Endometrium (tissue), 2 donors: ENCODE data around the gene NTM.

Source experiments
- FAIRE-seq: peaks from 2 replicates; lab custom pipeline; 2012; peaks lifted over from hg19 to GRCh38; lab: Jason Lieb, UNC
- donor health status: control.
- donor health status: control.

The NTM gene

DNA sequence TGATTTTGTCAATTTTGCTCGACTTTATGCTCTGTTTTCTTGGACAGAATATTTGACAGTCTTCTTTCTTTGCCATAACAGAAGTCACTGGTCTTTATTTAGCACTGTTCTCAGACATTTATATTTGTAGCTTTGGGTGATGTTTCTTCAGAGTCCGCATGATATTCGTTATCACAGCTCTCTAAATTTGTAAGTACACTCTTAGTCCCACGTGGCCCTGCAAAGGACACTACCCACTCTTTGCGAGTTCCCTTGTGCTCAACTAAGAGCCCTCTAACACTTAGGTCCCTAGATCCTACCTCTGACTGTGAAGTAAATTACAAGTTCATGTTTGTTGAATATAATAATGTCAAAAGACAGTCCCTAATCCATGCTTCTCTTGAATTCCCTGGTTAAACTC lies 651.9 kb downstream of the NTM start:
- FAIRE-seq: no peak

DNA sequence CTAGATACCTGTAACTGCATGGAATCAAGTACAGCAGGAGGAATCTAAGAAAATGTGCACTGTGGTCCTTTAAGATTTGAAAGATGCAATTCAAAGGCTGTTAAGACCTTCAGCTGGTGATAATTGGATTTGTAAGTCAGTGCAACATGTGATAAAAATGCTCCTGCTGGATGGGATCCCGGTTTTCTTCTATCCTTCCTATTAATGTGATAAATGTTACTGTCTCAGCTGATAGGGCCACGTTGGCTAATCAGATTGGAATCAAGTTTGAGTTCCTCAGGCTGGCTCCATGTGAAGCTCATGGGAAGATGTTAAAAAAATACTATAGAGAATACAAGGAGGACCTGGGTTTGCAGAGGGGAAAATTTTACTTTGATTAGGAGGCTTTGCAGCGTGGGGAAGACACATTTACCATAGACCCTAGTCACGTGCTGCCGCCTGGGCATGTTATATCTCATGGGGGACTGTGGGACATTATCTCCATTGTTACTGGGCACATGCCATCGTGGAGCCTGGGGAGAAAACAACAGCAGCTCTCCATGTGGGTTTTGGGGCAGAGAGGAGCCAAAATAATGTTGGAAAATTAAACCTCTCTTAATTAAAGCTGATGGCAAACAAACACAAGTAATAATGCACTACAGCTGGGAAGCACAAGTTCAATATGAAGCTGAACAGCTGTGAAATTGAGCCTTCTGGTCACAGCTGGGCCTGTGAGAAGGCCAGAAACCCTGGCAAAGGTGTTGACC lies 652.5 kb downstream of the NTM start:
- FAIRE-seq: no peak

DNA sequence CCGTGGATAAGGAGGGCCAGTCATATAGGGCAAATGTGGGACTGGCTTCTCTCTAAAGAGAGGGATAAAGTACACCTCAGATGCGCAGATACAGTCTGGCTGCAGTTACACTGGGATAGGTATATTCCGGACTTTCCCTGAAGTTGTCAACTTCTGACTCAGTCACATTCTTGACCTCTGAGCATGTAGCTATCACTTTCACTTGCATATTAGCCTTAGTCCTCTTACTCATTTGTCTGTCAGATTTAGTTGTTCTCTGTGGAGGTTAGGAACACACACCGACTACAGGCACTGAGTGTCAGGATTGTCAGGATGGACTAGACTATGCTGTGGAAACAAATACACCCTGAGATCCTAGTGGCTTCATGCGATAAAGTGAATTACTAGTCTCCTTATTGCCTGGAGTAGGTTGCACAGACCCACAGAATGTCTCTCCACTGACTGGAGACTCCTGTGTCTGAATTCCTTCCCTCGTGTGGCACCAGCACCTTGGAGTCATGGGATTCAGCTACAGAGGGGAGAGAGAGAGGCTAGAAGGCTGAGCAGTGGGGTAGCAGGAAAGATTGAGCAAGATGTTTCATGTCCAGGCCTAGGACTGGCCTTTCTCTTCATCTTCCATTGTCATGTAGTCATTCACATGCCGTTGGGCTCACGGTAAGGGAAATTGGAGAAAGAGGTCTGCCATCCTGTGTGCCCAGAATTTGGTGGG lies 654.3 kb downstream of the NTM start:
- FAIRE-seq: no peak

DNA sequence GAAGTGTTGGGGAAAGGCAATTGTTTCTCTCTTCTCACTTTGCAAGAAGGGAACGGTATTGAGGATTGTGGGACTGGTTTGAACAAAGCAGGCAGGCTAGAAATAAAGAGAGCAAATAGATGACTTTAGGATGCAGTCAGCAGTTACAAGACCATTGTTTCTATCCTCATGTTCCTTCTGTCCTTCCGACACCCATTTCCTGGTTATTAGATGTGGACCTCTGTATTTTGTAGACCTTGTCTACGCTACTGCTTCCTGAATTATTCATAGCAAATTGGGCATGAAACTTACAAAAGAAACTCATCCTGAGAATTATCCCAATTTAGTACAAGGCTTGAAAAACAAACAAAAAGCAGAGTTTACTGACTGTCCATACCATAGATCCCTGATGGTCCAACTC lies 656.3 kb downstream of the NTM start:
- FAIRE-seq: no peak

DNA sequence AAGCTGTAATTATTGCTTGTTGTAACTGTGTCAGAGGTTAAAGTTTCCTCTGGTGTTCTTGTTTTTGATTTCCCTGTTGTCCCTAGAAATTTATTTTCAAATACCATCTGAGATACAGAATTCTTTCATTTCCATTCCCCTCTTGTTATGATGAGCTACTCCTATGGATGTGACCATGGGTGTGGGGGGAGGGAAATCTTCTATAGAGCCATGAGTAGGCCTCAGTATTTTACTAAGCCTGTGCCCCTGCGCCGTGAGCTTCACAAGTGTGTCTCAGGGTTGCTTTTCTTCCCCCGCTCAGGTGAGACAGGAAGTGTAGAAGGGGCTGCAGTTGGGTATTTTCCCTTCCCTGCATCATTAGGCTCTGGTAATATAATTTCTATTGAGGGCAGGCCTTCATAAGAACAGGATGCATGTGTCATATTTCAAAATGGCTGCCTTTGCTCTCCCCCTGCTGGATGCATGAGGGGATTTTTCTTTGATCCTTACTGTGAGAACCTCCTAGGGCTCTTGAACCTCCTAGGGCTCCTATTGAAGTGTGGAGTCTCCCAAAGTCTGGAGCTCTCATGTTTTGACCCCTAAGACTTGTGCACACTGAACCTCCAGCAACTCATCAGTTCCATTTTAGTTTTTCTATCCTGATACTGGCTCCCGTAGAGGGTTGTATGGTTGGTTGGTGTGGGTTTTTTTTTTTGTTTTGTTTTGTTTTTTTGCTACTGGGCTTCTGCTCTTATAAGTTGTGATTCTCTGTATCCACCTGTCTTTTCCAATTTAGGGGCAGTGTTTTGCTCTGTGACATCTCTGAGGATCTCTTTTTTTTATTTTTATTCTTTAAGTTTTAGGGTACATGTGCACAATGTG lies 658.2 kb downstream of the NTM start:
- no peak for FAIRE-seq

DNA sequence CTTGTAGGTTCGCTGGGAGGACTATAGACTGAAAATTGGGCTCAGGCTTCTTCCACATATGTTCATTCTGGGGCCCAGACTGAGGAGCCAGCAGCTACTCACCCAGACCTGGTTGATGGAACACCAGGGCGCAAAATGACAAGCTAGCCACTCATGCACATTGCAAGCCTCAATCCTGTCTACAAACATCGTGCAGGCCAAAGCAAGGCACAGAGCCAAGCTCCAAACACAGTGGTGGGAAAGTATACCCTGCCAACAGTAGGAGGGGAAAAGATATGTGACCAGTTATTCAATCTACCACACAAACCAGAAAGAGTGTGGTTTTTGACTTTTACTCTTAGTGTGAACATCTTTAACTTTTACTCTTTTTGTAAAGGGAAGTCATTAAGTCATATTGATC lies 660.5 kb downstream of the NTM start:
- FAIRE-seq: no peak

DNA sequence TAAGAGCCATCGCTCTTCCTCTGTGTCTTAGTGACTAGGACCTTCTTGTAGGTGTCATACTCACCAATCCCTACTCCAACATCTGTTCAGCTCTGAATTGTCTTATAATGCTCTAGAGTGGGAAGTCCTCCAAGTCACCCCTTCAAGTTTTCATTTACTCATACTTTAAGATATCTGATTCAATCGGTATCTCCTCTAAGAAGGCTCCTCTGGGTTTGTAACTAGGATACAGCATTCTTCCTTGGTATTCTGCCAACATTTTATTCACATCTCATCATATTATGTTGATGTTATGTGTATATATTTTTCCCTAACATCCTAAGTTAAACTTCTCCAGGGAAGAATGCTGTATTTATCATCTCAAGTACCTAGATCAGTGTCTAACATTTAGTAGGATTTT lies 662.1 kb downstream of the NTM start:
- FAIRE-seq: no peak

DNA sequence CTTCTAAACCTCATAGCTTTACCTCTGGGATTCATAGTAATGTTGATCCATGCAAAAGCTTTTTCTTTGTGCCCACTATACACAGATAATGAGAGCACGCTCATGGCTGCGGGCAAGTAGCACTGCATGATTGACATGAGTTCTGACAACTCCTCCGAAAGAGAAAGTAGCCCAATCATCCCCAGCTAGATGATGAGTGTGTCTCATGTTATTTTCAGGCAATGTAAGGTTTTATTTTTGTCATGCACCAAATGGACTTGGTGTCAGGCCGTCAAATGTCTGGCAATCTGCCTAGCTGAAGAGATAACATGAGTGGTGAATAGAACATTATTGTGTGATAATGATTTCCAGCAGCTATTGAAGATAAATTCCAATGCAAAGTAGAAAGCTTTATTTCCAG lies 662.6 kb downstream of the NTM start:
- FAIRE-seq: no peak

DNA sequence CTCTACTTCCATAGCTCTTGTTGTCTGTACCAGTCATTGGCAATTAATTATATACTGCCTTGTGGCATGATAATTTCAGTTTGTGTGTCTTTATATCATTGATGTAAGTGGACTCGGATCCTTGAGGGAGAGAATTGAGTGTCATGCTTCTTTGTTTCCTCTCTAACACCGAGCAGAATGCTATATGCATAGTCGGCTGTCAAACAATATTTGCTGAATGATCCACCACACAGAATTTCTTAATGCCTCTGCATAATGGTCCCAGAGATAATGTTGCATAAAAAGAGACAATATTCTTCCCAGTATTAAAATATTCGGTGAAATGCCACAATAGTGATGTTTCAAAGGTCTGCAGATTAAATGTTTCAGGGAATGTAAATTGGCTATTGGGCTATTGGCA lies 664.8 kb downstream of the NTM start:
- no peak for FAIRE-seq

DNA sequence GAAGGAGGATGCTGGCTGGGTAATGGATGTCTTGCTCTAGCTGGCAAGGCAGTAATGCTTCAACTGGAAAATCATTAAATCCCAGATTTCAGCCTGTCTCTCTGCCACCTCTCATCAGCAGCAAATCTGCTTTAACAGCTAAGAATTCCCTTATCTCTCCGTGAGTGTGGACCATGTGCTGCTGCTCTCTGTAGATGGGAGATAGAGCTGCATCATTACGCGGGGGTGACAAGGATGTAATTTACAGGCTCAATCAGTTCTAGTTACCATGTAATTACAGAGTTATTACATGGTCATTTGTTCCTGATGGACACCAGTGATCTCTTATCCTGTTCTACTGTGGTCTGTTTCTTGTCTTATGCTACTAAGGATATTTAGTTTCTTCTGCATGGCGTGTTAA lies 665.4 kb downstream of the NTM start:
- no peak for FAIRE-seq

DNA sequence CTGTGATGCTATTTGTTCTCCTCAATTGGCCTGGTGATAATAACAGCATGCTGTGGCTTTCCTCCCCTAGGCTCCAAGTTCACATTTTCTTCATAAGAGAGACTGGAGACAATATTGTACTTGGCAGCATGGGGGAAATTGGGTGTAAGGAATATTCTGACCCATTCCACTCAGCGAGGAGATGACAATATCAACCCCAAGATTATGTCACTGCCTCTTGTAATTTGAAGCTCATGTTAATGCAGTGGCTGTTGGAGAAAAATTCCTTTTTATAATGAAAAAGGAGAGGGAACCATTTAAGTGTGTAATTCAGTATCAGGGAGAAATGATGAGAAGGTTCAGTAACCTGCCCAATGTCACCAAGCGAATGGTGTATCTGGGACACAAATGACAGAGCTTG lies 665.8 kb downstream of the NTM start:
- FAIRE-seq: no peak

DNA sequence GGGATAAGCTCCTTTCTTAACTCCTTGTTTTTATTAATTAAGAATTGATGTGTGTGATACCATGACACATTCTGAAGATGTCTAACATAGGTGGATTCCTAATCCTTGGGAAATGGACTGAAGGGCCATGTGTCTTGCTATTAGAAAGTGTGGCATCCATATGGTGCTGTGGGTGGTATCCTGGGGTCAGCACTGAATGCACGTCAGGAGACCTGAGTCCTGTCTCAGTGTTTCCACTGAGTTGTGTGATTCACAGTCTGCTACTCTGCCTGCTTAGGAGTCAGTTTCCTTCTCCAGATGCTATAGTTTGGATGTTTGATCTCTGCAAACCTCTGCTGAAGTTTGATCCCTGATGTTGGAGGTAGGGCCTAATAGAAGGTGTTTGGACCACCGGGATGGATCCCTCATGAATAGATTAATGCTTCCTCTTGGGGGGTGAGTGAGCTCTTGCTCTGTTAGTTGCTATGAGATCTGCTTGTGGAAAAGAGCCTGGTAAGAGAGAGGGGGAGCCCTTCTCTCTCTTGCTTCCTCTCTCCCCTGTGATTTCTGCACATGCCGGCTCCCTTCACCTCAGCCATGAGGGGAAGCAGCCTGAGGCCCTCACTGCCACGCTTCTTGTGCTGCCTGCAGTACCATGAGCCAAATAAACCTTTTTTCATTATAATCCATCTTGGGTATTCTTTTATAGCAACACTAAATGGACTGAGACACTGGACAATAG lies 666.5 kb downstream of the NTM start:
- FAIRE-seq: no peak

DNA sequence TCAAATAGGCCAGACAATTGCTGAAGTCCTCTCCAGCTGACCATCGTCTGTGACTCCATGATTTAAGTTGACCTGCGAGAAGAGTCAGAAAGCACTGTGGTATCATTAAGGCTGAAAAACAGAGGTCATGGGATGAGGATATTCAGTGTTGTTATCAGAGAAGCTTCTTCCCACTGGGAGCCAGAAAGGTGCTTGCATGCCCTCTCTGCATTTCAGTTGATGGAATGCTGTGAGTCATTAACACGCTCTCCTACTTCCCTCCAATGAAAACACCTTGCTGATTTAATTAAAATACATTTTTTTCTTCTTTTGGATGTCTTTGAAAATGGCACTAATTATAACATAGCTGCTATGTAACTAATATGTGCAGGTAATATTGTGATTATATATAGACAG lies 667.0 kb downstream of the NTM start:
- no peak for FAIRE-seq

DNA sequence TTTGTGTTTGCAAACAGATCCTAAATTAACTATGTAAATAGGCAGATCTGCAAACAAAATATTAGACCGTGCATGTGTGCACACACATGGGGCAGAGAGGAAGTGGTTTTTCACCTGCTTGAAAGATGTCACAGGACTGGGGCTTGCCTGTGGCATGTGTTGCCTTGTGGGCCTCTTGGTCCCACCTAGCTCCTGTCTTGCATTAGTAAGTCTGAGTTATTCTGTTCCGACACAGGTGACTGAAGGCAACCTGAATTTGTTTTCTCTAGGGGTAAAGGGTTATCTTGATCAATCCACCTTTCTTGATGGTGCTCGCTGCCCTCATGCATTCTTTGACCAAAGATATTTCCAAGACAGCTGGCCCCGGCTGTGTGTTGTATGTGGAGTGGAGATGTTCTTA lies 667.5 kb downstream of the NTM start:
- FAIRE-seq: no peak

DNA sequence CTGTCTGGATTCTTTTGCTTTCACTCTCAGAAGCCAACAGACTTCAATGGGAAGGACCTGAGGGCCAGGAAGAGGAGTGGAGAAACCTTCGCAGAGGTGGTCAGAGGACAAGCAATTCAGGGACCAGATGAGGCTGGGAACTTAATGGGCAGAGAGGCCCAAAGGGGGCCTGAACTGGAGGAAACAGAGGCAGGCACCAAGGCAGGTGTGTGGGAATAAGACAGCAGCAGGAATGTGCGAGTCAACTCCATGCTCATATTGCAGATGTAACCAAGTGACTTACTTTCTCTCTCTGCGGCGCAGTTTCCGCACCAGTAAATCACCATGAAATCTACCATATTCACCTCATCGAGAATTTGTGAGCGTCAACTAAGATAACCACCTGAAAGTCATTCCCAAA lies 669.1 kb downstream of the NTM start:
- no peak for FAIRE-seq

DNA sequence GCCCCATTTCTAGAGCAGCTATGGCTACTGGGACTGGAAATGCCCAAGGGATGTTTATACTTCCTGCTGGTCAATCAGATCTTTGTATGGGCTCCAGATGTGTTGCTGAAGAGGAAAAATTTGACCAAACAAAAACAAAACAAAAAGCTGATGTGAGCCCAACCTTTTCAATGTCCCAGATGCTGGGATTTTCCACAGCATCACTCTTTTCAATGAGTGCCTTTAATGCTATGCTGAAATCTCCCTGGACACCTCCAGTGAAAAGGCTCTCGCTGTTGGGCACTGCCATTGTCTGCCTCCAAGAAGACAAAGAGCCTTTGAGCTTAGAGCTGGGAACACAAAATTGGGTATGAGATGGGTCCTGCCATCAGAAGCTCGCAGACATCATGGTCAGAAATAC lies 671.9 kb downstream of the NTM start:
- FAIRE-seq: no peak

DNA sequence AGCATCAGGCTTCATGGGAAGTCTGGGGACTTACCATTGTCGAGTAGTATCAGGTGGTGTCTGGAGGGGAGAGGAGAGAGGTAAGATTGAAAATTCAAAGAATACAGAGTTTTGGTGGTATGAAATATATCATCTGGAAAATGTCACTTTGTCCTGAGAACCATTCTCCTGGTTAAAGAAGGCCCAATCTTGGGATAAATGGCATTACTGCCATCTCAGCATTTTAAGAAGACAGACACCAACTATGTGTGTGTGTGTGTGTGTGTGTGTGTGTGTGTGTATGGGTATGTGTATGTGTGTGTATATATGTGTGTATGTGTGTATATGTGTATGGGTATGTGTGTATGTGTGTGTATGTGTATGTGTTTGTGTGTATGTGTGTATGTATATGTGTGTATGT lies 673.3 kb downstream of the NTM start:
- no peak for FAIRE-seq

DNA sequence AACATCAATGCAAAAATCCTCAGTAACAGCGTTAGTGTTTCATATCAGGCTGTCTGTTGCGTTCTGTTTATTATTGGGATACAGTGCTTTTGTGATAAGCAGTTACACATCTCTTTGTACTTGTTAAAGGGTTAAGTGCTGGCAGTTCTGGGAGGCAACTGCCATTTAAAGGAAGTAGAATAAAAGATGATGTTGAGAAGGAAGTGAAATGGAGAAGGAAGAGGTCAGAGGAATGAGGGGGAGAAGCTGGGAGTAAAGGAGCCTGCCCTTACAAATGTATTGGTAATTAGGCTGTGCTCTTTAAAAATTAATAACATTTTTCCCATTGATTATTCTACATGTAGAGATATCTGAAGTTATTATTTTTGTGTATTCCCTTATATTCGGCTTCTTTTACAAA lies 674.7 kb downstream of the NTM start:
- FAIRE-seq: no peak

DNA sequence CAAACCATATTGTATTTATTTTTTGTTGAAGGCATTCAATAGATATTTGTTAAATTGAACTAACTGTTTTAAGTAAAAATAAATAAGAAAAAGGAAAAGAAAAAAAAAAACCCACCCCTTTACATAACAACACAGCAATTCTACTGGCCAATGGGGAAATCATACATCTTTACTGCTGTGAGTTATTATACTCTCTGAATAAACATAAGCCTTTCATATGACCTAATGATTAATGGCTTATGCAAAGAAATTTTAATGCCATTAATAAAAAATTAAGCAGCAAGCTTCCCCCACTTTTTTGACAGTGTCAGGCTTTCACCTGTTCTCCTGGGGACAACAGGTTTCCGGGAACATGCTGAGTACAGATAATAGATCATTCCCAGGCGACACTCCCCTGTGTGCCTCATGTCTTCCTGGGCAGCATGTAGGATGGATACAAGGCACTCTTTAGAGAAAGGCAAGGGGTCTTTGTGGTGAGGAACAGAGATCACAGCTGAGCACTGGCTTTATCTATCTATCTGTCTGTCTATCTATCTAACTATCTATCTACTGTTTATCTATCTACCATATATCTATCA lies 676.0 kb downstream of the NTM start:
- no peak for FAIRE-seq

DNA sequence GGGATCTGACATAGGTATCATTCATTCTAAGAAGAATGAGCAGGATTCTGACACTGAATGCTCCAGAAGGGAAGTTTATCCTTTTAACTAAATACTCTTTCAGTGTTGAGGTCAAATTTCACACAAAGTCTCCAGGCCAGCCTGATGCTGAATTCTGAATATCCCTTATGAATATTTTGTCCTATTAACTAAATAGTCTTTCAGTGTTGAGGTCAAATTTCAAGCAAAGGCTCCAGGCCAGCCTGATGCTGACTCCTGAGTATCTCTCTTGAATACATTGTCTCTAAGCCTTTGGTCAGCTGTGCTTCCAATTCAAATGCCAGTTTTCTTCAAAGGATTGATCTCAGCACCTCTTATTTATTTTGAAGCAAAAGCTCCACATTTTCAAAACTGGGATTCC lies 676.8 kb downstream of the NTM start:
- FAIRE-seq: no peak

DNA sequence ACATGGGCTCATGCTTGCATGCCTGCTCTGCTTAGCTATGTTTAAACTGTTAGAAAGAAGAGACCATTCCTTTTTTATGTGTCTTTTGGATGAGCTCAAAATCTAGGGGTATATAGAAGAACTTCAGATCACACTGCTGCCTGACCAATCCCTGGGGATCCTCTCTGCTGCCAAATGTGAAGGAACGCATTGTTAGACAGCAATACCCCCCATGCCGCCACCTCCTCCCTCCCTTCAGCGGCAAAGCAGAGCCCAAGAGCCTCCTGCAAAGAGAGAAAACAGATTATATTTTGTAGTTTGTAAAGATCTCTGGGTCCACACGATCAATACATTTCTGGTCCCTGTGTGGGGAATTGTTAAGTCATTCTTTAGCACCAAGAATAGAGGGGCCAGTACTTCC lies 677.6 kb downstream of the NTM start:
- FAIRE-seq: no peak

DNA sequence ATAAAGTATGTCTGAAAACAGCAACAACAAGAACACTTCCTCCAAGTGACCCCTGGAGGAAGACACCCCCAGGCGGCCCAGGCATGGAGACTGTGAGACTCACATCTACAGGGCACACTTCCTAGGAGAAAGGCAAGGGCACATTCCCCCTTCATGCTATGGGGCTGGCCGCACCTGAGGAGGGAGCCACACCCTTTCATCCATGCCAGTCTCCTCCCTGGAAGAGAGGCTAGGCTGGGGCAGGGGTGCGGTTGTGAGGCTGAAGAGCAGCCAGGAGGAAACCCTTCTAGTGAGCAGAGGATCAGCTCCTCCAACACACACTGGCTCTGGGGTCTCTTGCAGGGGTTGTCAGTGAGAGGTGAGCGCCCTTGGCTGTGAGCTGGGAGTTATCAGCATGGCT lies 678.8 kb downstream of the NTM start:
- FAIRE-seq: no peak
